ENCODE data around the gene SLC15A1.

GRCh38 chr13:98653463-98653985, 98.9 kb downstream of the SLC15A1 start:
- TF ChIP-seq, protein P1, sequence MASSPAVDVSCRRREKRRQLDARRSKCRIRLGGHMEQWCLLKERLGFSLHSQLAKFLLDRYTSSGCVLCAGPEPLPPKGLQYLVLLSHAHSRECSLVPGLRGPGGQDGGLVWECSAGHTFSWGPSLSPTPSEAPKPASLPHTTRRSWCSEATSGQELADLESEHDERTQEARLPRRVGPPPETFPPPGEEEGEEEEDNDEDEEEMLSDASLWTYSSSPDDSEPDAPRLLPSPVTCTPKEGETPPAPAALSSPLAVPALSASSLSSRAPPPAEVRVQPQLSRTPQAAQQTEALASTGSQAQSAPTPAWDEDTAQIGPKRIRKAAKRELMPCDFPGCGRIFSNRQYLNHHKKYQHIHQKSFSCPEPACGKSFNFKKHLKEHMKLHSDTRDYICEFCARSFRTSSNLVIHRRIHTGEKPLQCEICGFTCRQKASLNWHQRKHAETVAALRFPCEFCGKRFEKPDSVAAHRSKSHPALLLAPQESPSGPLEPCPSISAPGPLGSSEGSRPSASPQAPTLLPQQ (tag by site-specific recombination; IDR thresholded peaks at IDR 0.05) = no peak
- TF ChIP-seq, protein P2, sequence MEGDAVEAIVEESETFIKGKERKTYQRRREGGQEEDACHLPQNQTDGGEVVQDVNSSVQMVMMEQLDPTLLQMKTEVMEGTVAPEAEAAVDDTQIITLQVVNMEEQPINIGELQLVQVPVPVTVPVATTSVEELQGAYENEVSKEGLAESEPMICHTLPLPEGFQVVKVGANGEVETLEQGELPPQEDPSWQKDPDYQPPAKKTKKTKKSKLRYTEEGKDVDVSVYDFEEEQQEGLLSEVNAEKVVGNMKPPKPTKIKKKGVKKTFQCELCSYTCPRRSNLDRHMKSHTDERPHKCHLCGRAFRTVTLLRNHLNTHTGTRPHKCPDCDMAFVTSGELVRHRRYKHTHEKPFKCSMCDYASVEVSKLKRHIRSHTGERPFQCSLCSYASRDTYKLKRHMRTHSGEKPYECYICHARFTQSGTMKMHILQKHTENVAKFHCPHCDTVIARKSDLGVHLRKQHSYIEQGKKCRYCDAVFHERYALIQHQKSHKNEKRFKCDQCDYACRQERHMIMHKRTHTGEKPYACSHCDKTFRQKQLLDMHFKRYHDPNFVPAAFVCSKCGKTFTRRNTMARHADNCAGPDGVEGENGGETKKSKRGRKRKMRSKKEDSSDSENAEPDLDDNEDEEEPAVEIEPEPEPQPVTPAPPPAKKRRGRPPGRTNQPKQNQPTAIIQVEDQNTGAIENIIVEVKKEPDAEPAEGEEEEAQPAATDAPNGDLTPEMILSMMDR (tag by site-specific recombination; IDR thresholded peaks at IDR 0.05) = no peak
- no peak for TF ChIP-seq ZNF23 (tag by site-specific recombination; IDR thresholded peaks at IDR 0.05; ENCODE audit: borderline replicate concordance)
- TF ChIP-seq ZNF521 (tag by site-specific recombination; IDR thresholded peaks at IDR 0.05) = no peak
- no peak for TF ChIP-seq ZXDB (tag by site-specific recombination; IDR thresholded peaks at IDR 0.05)

Data from HEK293 (cell line).